Tibial artery (tissue), 4 donors: Measurements from ENCODE around the gene ARL5B.

Source experiments
- DNase-seq, 2 donors: peaks; one replicate each; pipeline ENCODE4 v3.0.0-alpha.2; 2019
- H3K27ac ChIP-seq, 2 donors: fragments of 200-600 bp; sonication (generic) in 1 of 2; 1 replicate in 1 of 2; 2 replicates in 1 of 2; pipeline ENCODE4 v1.5.1; 2018 to 2019; ENCODE audit warnings: mild to moderate bottlenecking in 1 of 2
- H3K27me3 ChIP-seq, 2 donors: fragments of 200-600 bp; sonication (generic) in 1 of 2; one replicate each; pipeline versions ENCODE4 v1.5.1 to v1.6.0; 2016 to 2019
- H3K36me3 ChIP-seq, 3 donors: fragments of 200-600 bp; sonication (generic) in 2 of 3; one replicate each; pipeline ENCODE4 v1.5.1; 2016 to 2019; ENCODE audit warnings: mild to moderate bottlenecking in 2 of 3
- H3K4me1 ChIP-seq, 4 donors: fragments of 200-600 bp; sonication (generic) in 2 of 4; 1 replicate in 3 of 4; 2 replicates in 1 of 4; pipeline ENCODE4 v1.5.1; 2016 to 2019
- H3K4me3 ChIP-seq, 2 donors: fragments of 200-600 bp; sonication (generic) in 1 of 2; 1 replicate in 1 of 2; 2 replicates in 1 of 2; pipeline ENCODE4 v1.5.1; 2018 to 2019; ENCODE audit warnings: mild to moderate bottlenecking in 2 of 2
- H3K9me3 ChIP-seq, 3 donors: fragments of 200-600 bp; sonication (generic) in 1 of 3; one replicate each; pipeline ENCODE4 v1.5.1; 2016 to 2019
- intact Hi-C: fragments of 100-400 bp; cut with DNase I; formaldehyde crosslinking; loops from one replicate; pipeline ENCODE4 v1.15.0; 2023; ENCODE audit warnings: low total_unique reads
- TF ChIP-seq, protein P1 (sequence below), 2 experiments: fragments of 200-600 bp in 1 of 2; fragments of 450-650 bp in 1 of 2; IDR thresholded peaks; one replicate each; pipeline ENCODE4 v1.5.1; 2017 to 2019; ENCODE audit warnings: antibody characterized with exemption in 2 of 2, mild to moderate bottlenecking in 1 of 2, moderate library complexity in 1 of 2

ARL5B gene

DNA sequence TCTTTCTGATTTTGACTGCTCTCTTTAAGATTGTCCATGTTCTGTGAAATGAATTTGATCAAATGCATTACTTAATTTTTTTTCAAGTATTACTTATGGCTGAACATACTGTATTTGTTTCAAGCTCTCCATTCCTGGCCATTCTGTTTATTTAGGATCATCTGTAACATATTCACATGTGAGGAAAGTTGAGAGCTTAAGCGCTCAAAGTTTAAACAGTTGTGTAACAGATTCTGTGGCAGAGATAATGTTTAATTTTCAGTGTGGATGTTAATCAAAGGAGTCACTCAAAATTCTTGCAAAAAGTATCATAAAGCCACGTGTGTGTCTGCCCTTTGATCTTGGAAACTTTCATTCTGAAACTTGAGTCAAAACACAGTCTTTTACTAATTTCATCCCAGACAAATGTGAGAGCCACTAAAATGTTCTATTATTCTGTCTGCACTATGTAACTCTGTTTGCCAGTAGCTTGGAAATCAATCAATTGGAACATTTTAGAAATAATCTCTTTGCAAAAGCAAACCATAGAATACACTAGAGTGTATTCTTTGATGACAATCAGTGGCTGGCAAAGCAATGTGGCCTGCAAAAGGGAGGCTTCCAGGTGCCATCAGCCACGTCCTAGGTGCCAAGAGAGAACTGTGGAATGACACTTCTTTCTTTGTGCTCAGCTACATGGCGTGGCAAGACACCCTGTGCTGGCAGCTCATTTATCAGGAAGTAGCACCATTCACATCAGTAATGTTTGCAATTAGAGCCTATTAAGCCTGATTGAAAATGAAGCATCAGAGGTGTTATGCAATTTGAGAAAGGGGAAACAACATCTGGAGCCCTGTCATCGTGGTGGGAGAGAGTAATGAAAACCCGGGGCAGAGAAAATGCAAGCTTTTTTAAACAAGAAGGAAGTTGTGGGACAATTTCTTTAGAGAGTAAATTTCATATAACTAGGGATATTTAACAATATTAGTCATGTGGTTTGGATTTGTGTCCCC is 40.9 kb downstream of the ARL5B start:
- no peaks in the 10 kb centered on the region for H3K4me1 ChIP-seq
- no peaks in the 10 kb centered on the region for H3K27me3 ChIP-seq
- TF ChIP-seq, protein P1, sequence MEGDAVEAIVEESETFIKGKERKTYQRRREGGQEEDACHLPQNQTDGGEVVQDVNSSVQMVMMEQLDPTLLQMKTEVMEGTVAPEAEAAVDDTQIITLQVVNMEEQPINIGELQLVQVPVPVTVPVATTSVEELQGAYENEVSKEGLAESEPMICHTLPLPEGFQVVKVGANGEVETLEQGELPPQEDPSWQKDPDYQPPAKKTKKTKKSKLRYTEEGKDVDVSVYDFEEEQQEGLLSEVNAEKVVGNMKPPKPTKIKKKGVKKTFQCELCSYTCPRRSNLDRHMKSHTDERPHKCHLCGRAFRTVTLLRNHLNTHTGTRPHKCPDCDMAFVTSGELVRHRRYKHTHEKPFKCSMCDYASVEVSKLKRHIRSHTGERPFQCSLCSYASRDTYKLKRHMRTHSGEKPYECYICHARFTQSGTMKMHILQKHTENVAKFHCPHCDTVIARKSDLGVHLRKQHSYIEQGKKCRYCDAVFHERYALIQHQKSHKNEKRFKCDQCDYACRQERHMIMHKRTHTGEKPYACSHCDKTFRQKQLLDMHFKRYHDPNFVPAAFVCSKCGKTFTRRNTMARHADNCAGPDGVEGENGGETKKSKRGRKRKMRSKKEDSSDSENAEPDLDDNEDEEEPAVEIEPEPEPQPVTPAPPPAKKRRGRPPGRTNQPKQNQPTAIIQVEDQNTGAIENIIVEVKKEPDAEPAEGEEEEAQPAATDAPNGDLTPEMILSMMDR (IDR thresholded peaks at IDR 0.05): no peak
- no peaks in the 10 kb centered on the region for H3K9me3 ChIP-seq
- no peak for DNase-seq
- no peak overlapping the region for H3K4me3 ChIP-seq
- H3K27ac ChIP-seq: no peak overlapping the region
- H3K36me3 ChIP-seq: no peaks in the 10 kb centered on the region
- intact Hi-C loops: no loop called here

DNA sequence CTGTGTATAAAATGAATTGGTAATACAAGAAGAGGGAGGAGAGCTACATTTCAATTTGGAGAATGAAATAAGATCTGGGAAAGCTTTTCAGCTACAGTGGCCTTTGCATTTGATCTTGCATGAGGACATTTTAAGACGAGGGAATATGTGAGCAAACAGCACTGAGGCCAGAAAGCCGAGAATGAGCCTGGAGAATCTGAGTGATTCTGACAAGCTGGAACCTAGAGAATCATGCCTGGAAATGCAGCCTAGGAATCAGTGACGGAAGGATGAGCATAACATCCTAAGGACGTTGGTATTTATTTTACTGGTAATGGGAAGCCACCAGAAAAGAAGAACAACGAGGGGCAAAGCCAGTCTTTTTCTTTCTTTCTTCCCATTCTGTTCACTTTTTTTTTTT is 44.3 kb downstream of the ARL5B start:
- intact Hi-C loops: no loop called here
- TF ChIP-seq, protein P1 (IDR thresholded peaks at IDR 0.05): no peak
- Histone ChIP-seq H3K36me3 (no peaks in the 10 kb centered on the region), H3K4me1 (no peaks in the 10 kb centered on the region), H3K27me3 (no peaks in the 10 kb centered on the region), H3K9me3 (no peaks in the 10 kb centered on the region), H3K4me3 (no peak overlapping the region), H3K27ac (no peak overlapping the region)
- no peak for DNase-seq

DNA sequence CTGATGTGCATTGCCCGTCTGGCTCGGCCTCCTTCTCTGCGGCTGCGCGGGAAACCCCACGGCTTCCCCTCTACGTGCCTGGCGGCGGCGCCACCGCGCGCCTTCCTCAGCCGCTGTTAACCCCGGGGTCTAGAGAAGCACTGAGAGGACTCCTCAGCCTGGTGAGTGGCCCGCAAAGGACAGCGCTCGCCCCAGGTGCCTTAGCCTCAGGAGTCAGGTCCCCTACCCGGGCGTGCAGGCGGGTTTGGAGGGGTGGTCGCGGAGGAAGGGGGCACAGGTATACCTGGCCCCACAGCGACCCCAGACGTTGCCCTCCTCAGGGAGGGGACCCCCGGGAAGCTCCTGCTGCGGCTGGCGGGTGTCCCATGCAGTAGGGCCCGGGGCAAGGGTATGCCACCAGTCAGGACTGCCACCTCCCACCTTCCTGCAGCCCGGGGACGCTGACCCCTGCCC is 51.0 kb downstream of the ARL5B start:
- no peaks in the 10 kb centered on the region for H3K36me3 ChIP-seq
- TF ChIP-seq, protein P1 (IDR thresholded peaks at IDR 0.05): no peak
- no peaks in the 10 kb centered on the region for H3K27me3 ChIP-seq
- H3K27ac ChIP-seq: no peak overlapping the region
- no peak for DNase-seq
- intact Hi-C loops: no loop called here
- no peak overlapping the region for H3K4me3 ChIP-seq
- H3K4me1 ChIP-seq: no peaks in the 10 kb centered on the region
- H3K9me3 ChIP-seq: no peaks in the 10 kb centered on the region

DNA sequence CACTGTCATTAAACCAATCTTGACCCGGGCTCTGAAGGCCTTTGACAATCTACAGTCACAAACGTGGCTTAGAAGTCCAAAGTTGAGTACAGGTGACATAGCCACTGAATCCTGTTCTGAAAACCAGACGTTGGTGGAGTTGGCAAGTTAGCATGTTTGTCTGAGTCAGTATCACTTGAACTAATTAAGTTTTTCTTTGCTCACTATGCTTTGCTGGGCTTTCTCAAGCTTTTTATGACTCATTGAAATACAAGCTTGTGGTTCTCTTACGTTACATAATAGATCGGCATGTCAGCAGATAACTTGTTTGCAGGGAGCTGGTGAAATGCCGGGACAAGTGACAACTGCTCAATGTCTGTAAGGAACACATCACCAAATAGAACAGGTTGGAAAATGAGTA is 53.8 kb downstream of the ARL5B start:
- DNase-seq: no peak
- no peaks in the 10 kb centered on the region for H3K9me3 ChIP-seq
- no peaks in the 10 kb centered on the region for H3K27me3 ChIP-seq
- H3K27ac ChIP-seq: no peak overlapping the region
- no peaks in the 10 kb centered on the region for H3K36me3 ChIP-seq
- no peaks in the 10 kb centered on the region for H3K4me1 ChIP-seq
- intact Hi-C loops: no loop called here
- no peak overlapping the region for H3K4me3 ChIP-seq
- TF ChIP-seq, protein P1 (IDR thresholded peaks at IDR 0.05): no peak

DNA sequence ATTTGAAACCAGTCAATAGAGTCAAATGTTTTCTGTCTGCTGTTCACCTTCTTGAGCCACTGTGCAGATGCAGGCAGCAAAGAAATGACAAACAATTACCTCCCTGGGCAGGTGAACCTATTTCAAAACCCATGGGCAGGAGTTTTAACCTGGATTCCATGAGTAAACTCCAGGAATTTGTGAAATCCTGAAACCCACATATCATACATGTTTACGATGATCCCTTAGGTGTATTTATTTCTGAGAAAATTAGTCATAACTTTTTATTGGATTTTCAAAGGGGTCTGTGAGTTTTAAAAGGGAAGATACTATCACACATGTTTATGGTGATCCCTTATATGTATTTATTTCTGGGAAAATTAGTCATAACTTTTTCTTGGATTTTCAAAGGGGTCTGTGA is 59.8 kb downstream of the ARL5B start:
- H3K27ac ChIP-seq: no peak overlapping the region
- intact Hi-C loops: no loop called here

More for the DNA sequence above, 59.8 kb downstream of the ARL5B start:
- TF ChIP-seq, protein P1 (IDR thresholded peaks at IDR 0.05): no peak
- H3K4me3 ChIP-seq: no peak overlapping the region
- no peaks in the 10 kb centered on the region for H3K4me1 ChIP-seq
- no peak for DNase-seq
- H3K36me3 ChIP-seq: no peaks in the 10 kb centered on the region
- no peaks in the 10 kb centered on the region for H3K27me3 ChIP-seq
- H3K9me3 ChIP-seq: no peaks in the 10 kb centered on the region
